Transverse colon (tissue), 4 donors: Measurements from ENCODE around the gene FXYD5. TPM values are rescaled to one million over a fixed set of nuclear protein-coding genes. Genes with fewer than 3 reads are reported as not detected.

ENCODE experiments used
- DNase-seq: peaks from one replicate; pipeline ENCODE4 v3.0.0-alpha.2; 2019
- H3K27ac ChIP-seq, 4 donors: fragments of 200-600 bp; sonication (generic); 2 replicates each; pipeline ENCODE4 v1.5.1; 2016 to 2018; ENCODE audit warnings: inconsistent platforms in 4 of 4
- H3K27me3 ChIP-seq: fragments of 200-600 bp; sonication (generic); 2 replicates; pipeline ENCODE4 v1.5.1; 2017; ENCODE audit warnings: inconsistent platforms
- H3K36me3 ChIP-seq, 4 donors: fragments of 200-600 bp; sonication (generic); 2 replicates each; pipeline ENCODE4 v1.5.1; 2017 to 2019; ENCODE audit warnings: inconsistent platforms in 4 of 4
- H3K4me1 ChIP-seq, 4 donors: fragments of 200-600 bp; sonication (generic); 2 replicates each; pipeline ENCODE4 v1.5.1; 2017 to 2020; ENCODE audit warnings: inconsistent platforms in 4 of 4
- H3K4me3 ChIP-seq, 4 donors: fragments of 200-600 bp; sonication (generic); 1 replicate in 1 of 4; 2 replicates in 3 of 4; pipeline versions ENCODE4 v1.5.1 to v1.6.1; 2017 to 2019; ENCODE audit warnings: inconsistent platforms in 4 of 4
- H3K9me3 ChIP-seq, 2 donors: fragments of 200-600 bp; sonication (generic); 2 replicates each; pipeline ENCODE4 v1.5.1; 2017 to 2019; ENCODE audit warnings: inconsistent platforms in 2 of 2
- EP300 ChIP-seq: sonication (generic); formaldehyde crosslinking; IDR thresholded peaks from one replicate; pipeline ENCODE4 v1.6.1; 2017; ENCODE audit warnings: antibody characterized with exemption, low read depth
- POLR2A ChIP-seq: fragments of 450-650 bp; IDR thresholded peaks from one replicate; pipeline ENCODE4 v1.6.1; 2016; ENCODE audit warnings: antibody characterized with exemption, mild to moderate bottlenecking, moderate library complexity
- POLR2AphosphoS5 ChIP-seq, 3 donors: sonication (generic); formaldehyde crosslinking; IDR thresholded peaks; one replicate each; pipeline ENCODE4 v1.6.1; 2016; ENCODE audit warnings: antibody characterized with exemption in 3 of 3
- WGBS, 2 donors: methylation state at CpG; one replicate each; pipeline ENCODE4 v1.1.5; 2018; ENCODE audit warnings: low coverage in 1 of 2; 5-methylcytosine and 5-hydroxymethylcytosine counted together
- in situ Hi-C, 4 donors: fragments of 200-750 bp; cut with MboI; loops; one replicate each; pipeline versions ENCODE4 v1.15.0 to v1.15.1; 2017; ENCODE audit warnings: low sequenced_read_pairs in 3 of 4, low pct_ligation_motif_present in 1 of 4, low pct_unique_long_range_greater_than_20kb in 1 of 4
- intact Hi-C: fragments of 100-400 bp; cut with DNase I; formaldehyde crosslinking; loops from one replicate; pipeline ENCODE4 v1.15.1; 2023; ENCODE audit warnings: low total_unique reads
- total RNA-seq, 4 donors: library from RNA; depleted of rRNA; stranded (reverse); fragments of >200 nt; gene quantifications; one replicate each; pipeline ENCODE4 v1.1.0, GENCODE V29; 2016
- TF ChIP-seq, protein P1 (sequence below), 5 experiments: fragments of 200-600 bp in 3 of 5; fragments of 450-650 bp in 2 of 5; sonication (generic) in 3 of 5; IDR thresholded peaks; 1 replicate in 2 of 5; 2 replicates in 3 of 5; pipeline ENCODE4 v1.5.1; 2016 to 2017; ENCODE audit warnings: antibody characterized with exemption in 5 of 5, inconsistent platforms in 3 of 5, mild to moderate bottlenecking in 2 of 5, moderate library complexity in 1 of 5

FXYD5 gene
- total RNA-seq, 4 donors from 2014 or later = 2.0 to 57.2 (median 15.1) TPM

DNA sequence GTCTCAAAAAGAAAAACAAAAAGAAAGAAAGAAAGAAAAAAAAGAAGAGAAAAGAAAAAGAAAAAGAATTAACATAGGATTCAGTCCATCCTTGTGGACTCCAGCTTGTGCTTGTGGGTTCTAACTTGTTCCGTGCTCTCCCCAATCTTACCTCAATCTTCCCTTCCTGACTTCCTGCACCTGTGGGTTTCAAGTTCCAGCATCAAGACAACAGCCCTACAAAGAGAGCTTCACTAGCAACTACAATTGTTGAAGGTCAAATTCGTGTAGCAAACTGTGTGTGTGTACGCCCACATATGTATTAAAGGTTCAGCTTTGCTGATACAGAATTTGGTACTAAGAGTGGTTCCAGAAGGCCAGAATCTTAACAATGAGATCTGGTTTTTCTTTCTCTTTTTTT lies 25.3 kb downstream of the FXYD5 start:
- no peak overlapping the region for H3K4me3 ChIP-seq
- no peaks in the 10 kb centered on the region for H3K9me3 ChIP-seq
- H3K4me1 ChIP-seq = no peaks in the 10 kb centered on the region
- H3K27me3 ChIP-seq = no peaks in the 10 kb centered on the region
- no peaks in the 10 kb centered on the region for H3K36me3 ChIP-seq
- WGBS, 2 donors = 77% methylated on average over 3 of the region's 3 CpGs; no CpG with 5 or more reads in 1 of the 2 donors
- intact Hi-C loops (no loop called here), in situ Hi-C loops (no loop called here)
- no peak overlapping the region for H3K27ac ChIP-seq
- TF ChIP-seq POLR2AphosphoS5 (IDR thresholded peaks at IDR 0.05) (no peak), POLR2A (no peak), EP300 (no peak)
- TF ChIP-seq, protein P1, sequence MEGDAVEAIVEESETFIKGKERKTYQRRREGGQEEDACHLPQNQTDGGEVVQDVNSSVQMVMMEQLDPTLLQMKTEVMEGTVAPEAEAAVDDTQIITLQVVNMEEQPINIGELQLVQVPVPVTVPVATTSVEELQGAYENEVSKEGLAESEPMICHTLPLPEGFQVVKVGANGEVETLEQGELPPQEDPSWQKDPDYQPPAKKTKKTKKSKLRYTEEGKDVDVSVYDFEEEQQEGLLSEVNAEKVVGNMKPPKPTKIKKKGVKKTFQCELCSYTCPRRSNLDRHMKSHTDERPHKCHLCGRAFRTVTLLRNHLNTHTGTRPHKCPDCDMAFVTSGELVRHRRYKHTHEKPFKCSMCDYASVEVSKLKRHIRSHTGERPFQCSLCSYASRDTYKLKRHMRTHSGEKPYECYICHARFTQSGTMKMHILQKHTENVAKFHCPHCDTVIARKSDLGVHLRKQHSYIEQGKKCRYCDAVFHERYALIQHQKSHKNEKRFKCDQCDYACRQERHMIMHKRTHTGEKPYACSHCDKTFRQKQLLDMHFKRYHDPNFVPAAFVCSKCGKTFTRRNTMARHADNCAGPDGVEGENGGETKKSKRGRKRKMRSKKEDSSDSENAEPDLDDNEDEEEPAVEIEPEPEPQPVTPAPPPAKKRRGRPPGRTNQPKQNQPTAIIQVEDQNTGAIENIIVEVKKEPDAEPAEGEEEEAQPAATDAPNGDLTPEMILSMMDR (IDR thresholded peaks at IDR 0.05) = no peak
- no peak for DNase-seq

DNA sequence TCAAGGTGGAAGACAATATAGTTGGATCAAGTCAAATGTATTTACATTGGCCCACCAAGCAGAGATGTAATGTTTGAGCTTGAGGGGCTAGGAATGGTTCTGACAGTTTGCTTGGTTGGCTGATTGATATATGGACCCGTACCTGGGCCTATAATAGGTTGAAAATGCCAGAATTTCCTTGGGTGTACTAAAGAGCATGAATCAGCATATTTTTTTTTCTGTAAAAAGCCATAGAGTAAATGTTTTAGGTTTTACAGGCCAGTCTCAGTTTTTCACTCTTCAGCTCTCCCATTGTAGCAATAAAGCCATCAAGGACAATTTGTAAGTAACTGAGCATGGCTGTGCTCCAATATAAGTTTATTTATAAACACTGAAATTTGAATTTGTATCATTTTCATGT lies 26.9 kb downstream of the FXYD5 start:
- Histone ChIP-seq H3K27me3 (no peaks in the 10 kb centered on the region), H3K9me3 (no peaks in the 10 kb centered on the region), H3K4me1 (no peaks in the 10 kb centered on the region), H3K4me3 (no peak overlapping the region), H3K27ac (no peak overlapping the region), H3K36me3 (no peaks in the 10 kb centered on the region)
- WGBS, 2 donors = 85 to 91% methylated on average over 1 of the region's 1 CpG
- no peak for DNase-seq
- intact Hi-C loops = no loop called here
- no peak for TF ChIP-seq EP300
- TF ChIP-seq POLR2A = no peak
- no peak for TF ChIP-seq POLR2AphosphoS5 (IDR thresholded peaks at IDR 0.05)
- TF ChIP-seq, protein P1 (IDR thresholded peaks at IDR 0.05) = no peak
- in situ Hi-C loops = no loop called here

DNA sequence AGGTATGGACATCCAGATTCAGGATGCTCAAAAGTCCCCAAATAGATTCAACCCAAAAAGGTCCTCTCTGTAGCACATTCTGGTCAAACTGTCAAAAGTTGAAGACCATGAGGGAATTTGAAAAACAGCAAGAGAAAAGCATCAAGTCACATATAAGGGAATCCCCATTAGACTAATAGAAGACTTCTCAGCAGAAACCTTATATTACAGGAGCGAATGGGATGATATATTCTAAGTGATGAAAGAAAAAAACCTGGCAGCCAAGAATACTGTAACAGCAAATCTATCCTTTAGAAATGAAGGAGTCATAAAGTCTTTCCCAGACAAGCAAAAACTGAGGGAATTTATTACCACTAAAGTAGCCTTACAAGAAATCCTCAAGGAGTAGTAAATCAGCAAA lies 29.7 kb downstream of the FXYD5 start:
- DNase-seq = no peak
- Histone ChIP-seq H3K36me3 (no peaks in the 10 kb centered on the region), H3K4me1 (no peaks in the 10 kb centered on the region), H3K27ac (no peak overlapping the region), H3K4me3 (no peak overlapping the region), H3K9me3 (no peaks in the 10 kb centered on the region), H3K27me3 (peaks cover 3% of the 10 kb centered on the region)
- intact Hi-C loops (no loop called here), in situ Hi-C loops (no loop called here)
- TF ChIP-seq EP300 = no peak
- WGBS, 2 donors = 83 to 86% methylated on average over 1 of the region's 1 CpG

DNA sequence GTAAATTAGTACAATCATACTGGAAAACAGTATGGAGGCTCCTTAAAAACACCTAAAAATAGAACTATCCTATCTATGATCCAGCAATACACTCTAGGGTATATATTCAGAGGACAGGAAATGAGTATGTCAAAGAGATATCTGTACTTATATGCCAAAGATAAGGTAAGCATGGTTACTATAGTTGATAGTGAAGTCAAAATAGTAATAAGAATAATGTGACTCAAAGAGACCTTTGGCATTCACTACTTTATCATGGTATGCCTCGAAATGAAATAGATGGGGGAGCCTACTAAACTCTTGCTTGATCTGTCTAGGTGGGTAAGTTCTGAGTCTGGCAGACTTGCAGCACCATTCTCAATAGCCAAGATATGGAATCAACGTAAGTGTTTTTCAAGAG lies 30.3 kb downstream of the FXYD5 start:
- WGBS, 2 donors = 75 to 81% methylated on average over 2 of the region's 2 CpGs
- intact Hi-C loops = no loop called here
- peaks cover 7% of the 10 kb centered on the region for H3K27me3 ChIP-seq
- H3K9me3 ChIP-seq = no peaks in the 10 kb centered on the region
- no peaks in the 10 kb centered on the region for H3K36me3 ChIP-seq
- in situ Hi-C loops = no loop called here
- H3K4me3 ChIP-seq = no peak overlapping the region
- TF ChIP-seq, protein P1 (IDR thresholded peaks at IDR 0.05) = no peak
- no peak overlapping the region for H3K27ac ChIP-seq
- DNase-seq = no peak
- H3K4me1 ChIP-seq = no peaks in the 10 kb centered on the region
